DMS 273 (cell line): Measurements from ENCODE around the gene TTC31.

Source experiments
- DNase-seq: peaks from one replicate; lab custom pipeline; 2025; ENCODE audit not compliant: unreplicated experiment; lab: John Stamatoyannopoulos, UW

The TTC31 gene

DNA sequence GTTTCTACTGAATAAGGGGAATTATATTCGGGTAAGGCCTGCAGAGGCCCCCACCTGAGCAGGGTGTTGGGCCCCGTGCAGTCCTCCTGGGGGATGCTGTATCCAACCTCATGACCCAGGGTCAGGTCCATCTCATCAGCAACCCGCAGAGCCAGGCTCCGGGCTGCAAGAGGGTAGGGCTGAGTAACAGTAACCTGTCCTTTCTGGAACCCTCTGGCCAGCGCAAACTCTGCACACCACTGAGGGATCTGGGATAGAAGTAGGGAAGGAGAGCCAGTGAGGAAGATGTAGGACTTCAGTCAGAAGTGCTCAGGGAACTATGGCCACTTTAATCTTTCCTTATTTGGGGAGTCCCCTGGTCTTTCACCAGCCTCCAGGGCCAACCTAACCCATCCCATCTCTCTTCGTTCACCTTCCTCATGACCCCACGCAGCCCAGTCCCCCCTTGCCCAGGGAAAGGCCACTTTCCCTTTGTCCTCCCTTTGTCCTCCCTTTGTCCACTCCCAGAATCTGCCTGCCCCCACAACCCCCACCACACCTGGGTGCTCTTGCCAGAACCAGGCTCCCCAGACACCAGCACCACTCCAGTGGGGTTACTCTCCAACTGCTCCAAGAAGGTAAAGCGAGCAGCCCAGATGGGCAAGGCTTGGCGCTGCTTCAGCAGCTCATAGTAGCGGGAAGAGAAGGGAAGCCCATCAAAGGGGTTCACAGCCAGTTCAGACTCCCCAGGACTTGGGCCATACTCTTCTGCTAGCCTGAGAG is 42.3 kb downstream of the TTC31 start:
- no peak for DNase-seq

DNA sequence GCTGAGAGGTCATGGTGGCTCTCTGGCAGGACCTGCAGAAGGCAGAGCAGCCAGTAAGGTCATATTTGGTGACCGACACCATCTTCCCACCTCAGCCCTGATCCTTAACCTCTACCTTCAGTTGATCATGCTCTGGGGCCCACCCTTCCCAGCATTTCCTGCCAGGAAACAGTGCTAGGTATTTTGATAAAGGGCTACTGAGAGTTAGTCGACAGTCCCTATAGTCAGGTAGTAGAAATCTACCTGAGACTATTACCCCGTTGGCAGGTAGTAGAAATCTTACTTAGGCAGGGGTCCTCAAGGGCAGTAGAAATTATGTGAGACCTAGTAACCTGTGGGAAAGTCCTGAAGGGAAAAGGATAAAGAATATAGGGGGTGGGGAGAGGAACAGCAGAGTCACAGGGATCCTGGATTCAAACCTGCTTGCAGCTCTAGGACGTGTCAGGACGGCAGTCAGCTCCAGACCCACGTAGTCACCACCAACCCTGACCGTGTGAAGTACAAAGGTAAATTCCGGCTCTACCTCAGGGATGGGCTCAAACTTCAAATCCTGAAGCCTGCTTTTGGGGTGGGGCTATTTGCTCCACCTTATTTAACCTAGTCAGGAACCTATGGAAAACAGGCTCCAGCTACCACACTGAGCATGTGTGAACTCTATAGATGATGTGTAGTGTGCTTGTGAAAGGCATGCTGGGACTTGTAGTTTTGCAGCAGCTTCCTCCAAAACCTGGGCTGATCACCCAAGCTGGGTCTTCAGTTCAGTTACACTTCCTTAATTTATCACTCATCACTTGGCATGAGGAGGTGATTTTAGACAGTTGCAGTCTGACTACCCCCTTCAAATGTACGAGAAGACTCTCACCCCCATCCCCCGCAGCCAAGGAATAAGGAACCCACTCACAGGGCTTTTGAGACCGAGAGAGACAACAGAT is 43.1 kb downstream of the TTC31 start, which contains the start of gene DQX1:
Gene DQX1 (minus strand): TSS at position 515 of the 932 bp plus-strand sequence. CDS start 502 bp downstream, at position 13.
- DNase-seq: peak; percentile 68

GRCh38 chr2:74526649-74527230 is 43.9 kb downstream of the TTC31 start:
- no peak for DNase-seq

DNA sequence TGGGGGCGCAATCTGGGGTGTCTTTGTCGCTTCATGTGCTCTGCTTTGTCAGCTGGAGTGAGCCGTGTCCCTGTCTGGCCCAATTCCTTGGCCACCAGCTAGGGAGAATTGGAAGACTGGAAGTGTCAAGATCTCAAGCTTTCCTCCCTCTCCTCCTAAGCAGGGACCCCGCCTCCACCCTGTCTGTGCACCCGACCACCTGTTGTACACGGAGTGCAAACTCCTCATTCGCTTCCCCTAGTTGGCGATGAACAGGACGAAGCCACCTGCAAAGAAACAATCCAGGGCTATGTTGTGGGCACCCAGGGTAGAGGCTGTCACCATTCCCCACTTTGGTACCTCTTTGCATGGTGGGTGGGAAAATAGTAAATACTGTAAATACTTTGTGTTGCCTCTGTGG is 44.9 kb downstream of the TTC31 start:
- no peak for DNase-seq

DNA sequence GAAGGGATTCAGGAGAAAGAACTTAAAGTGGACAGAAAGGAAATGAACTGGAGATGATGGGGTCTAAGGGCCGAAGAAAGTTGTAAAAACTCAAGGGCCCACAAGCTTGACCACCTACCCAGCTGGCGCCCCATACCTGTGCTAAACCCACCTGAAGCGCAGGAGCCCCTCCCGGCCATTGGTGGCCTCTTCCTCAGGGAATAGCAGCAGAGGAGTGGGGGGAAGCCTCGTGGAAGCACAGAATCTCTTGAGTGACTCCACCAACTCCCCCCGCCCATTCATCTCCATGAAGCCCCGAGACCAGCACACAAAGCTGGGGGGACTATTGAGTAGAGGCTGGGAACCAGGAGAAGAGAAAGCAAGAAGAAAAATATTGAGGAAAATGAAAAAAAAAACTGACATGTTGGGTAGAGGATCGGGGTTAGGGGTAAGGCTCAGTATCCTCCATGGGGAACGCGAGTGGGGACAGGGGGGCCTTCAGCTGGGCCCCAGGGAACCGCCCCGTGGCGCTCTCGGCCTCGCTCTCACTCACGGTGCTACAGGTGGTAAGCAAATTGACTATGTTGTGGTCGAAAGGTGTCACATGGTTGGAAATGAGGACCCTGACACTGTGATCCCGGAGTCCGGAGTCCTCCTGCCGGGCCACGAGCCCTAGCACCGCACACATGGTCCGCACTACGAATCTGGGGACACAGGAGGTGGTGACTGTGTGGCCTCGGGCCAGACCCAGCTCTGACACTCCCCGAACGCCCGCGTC is 45.9 kb downstream of the TTC31 start:
- DNase-seq: no peak

GRCh38 chr2:74529357-74530238 is 46.7 kb downstream of the TTC31 start, which contains the start of the genes AUP1 and HTRA2:
Gene AUP1, minus strand, starts transcription at chr2:74529706. Its CDS starts 77 bp downstream, at chr2:74529629.
Gene HTRA2, plus strand, starts transcription at chr2:74529933. Its CDS starts 74 bp downstream, at chr2:74530007.
- DNase-seq: peak; percentile 99

DNA sequence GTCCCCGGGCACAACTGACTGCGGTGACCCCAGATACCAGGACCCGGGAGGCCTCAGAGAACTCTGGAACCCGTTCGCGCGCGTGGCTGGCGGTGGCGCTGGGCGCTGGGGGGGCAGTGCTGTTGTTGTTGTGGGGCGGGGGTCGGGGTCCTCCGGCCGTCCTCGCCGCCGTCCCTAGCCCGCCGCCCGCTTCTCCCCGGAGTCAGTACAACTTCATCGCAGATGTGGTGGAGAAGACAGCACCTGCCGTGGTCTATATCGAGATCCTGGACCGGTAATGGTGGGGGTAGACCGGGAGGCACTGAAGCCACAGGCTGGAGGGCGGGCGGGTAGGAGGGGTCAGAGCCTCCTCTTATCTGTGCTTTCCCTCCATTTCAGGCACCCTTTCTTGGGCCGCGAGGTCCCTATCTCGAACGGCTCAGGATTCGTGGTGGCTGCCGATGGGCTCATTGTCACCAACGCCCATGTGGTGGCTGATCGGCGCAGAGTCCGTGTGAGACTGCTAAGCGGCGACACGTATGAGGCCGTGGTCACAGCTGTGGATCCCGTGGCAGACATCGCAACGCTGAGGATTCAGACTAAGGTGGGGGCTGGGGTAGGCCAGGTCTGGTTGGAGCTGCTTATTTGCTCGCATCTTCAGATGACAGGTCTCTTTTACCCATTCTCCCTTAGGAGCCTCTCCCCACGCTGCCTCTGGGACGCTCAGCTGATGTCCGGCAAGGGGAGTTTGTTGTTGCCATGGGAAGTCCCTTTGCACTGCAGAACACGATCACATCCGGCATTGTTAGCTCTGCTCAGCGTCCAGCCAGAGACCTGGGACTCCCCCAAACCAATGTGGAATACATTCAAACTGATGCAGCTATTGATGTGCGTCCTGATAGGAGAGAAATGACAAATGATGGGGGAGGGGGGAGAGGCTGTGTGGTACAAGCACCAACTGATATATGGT is 47.6 kb downstream of the TTC31 start:
- DNase-seq: peak; percentile 61

DNA sequence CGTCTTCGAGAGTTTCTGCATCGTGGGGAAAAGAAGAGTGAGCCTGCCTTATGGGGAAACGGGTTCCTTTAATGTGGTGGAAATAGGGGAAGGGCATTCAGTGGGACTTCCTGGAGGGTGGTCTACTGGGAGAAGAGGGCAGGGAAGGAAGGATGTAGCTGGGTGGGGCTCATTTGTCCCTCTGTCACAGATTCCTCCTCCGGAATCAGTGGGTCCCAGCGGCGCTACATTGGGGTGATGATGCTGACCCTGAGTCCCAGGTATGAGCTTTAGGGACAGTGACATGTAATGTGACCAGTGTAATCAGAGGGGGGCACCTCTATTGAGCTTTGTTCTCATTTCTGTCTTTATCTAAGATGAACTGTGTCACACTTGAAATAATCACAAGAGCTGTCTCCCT is 48.8 kb downstream of the TTC31 start:
- no peak for DNase-seq

DNA sequence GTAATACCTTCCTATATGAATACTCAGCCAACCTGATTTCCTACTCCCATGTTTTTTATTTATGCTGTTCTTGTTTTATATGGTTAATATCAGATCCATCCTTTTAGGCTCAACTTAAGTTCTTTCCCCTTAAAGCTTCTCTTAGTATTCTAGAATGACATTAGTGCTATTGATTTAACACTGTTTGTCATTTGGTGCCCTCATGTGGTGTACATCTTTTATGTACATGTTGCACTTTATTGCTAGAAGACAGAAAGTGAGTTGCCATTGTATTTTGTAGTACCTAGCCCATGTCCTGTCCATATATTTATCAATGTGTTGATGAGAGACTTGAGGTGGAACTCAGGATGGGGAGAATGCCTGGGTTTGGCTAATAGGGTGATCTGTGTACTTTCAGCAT is 49.3 kb downstream of the TTC31 start:
- DNase-seq: peak; percentile 62

DNA sequence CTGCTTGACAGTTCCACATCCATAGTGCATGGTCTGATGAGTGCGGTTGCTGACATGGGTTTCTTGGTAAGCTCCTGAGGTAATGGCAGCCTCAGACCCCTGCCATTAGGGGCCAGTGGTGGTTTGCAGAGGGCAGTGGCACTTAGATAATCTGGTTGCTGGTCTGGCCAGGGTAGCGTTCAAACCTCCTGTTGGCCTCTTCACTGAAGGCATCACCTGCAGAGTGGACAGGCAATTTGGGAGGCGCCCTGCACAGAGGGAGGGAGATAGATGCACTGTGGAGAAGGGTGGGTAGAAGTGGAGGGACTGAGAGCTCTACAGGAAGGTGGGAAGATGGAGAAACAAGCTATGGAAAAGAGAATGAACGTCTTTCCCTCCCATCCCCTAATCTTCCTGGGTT is 50.6 kb downstream of the TTC31 start:
- no peak for DNase-seq

DNA sequence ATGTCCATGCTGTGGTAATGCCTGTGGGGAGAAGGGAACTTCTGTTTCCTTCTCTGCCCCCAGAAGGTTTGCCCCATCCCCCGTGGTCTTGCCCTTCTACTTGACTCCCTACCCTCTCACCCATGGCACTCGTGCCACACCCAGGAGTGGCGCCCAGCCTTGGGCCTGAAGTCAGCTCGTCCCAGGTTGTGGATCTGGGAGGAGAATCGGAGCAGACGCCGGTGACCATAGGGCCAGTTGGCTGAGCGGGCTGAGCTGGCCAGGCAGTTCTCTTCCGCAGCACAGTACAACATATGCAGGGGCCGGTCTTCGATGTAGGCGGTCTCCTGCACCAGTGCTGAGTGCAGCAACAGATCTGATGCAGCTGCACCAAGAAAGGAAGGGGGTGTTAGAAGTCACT is 51.5 kb downstream of the TTC31 start:
- DNase-seq: no peak

- no peak for DNase-seq
Observed at GRCh38 chr2:74535440-74535965, 52.6 kb downstream of the TTC31 start.

DNA sequence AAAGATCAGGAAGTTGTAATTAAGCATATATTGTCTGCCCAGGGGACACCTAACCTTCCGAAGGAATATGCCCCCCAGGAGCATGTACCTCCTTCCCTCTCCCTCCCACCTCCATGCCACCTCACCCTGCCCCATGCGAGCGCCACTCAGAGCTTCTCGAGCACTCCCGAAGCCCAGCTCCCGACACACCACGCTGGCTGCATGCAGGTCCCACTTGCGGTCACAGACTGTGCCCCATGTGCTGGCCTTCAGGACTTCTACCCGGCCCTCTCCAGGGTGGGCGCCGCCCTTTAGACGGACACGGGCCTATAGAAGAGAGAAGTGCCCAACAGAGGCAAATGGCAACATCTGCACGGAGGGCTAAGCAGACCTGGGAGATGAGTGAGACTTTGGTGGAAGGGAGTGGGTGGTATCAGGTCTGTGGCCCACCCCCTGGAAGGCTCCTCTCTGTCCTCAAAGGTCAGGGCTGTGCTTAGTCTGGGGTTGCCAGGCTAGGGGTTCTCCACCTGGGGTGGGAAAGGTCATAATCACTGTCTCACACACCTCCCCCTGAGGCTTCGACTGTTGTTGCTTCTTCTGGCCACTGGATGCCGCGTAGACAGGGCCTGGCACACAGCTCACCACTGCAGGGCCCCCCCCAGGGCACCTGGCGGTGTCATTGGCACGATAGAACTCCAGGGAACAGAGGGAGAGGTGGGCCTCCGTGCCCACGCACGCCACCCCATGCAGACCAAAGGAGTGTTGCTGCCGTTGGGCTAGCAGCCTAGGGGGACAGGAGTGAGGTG is 53.5 kb downstream of the TTC31 start:
- no peak for DNase-seq

GRCh38 chr2:74537140-74537539 is 54.3 kb downstream of the TTC31 start:
- DNase-seq: no peak

DNA sequence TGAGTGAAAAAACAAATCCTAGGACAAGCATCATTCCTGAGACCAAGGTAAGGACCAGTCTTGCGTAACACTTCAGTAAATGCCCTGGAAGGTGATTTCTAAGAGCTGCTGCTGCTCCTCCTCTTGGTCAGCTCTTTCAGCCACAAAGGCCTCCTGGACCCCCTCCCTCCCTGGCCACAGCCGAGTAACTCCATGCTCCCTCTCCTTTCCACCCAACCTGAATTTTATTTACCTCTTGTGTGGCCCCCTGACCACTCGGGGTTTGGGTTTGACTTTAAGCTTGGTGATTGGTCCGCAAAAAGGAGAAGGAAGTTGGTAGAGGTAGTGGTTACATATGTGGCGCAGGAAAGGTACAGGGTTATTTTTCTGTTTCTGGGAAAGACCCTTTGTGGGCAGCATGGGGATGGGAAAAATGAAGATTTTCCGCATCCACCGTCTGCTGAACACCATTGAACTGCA is 56.0 kb downstream of the TTC31 start:
- DNase-seq: no peak

DNA sequence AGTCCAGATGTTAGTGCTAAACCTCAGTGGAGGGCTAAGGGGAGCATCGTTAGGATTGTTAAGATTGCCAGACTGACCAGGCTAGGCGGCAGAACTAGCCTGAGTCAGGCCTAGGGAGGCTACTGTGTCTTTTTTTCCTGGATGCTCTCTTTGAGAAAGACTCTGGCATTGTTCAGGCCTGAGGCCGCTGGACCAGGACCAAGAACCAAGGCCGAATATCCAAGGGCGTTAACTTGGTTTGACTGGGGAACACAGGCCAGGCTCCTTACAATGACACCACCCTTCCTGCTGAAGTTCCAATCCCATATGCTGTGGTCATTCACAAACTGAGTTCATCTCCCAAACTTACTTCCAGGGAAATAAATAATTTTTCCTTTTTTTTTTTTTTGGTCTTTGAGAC is 57.4 kb downstream of the TTC31 start:
- DNase-seq: no peak

GRCh38 chr2:74542978-74543377 is 60.1 kb downstream of the TTC31 start:
- DNase-seq: no peak
